CD4-positive, alpha-beta T cell treated with Interleukin-6 for 4 hours (primary cell): ENCODE measurements around the gene ARMH3.

Experiments used
- DNase-seq: peaks from one replicate; pipeline ENCODE4 v3.0.0-alpha.2; 2020; ENCODE audit warnings: mixed read lengths

Gene ARMH3

DNA sequence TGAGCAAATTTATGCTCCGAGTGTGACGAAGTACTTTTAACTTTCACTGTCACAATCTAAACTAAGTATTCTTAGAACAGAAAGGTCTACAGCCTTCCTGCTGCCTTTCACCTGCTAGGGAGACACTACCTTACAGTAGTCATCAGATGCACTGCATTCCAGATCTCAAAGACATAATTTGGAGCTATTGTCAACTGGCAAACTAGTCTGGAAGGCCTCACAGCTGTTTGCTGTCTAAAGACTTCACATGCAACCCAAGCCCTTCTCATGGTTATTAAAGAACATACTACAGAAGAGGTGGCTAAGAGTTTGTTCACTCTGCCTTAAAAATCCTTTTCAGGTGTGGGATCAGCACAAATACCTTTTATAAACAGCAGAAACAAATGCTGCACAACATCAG, 120.5 kb downstream of the ARMH3 start:
- no peak for DNase-seq

DNA sequence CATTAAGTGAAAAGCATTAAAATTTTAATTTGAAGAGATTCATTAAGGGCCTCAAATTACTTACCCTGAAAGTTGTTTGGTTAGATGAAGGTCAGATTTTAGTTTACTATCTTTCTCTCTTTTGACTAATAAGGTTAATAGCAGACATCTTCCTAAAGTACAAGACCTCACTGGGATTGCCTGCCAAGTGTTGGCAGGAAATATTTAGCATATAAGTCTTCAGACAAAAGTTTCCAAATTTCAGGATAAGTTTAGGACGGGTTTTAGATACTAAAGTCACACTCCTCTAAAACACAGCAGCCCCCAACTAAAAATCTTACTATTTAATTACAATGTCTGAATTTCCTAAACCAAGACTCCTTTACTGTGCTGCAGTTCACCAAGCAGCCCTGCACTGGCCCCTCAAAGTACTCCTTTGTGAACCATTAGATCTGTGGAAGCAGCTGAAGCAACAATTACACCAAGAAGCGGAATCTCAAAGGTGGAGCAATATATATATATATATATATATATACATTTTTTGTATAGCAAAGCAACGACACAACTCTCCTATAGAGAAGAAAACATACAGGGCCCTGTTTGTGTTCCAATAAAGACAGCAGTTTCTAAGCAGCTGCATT, 121.2 kb downstream of the ARMH3 start:
- no peak for DNase-seq

- DNase-seq, result no peak
Observed at GRCh38 chr10:101933976-101934375, 122.0 kb downstream of the ARMH3 start.

- no peak for DNase-seq
Observed at GRCh38 chr10:101932183-101932582, 123.8 kb downstream of the ARMH3 start.

- no peak for DNase-seq
Observed at GRCh38 chr10:101925027-101925426, 130.9 kb downstream of the ARMH3 start.

DNA sequence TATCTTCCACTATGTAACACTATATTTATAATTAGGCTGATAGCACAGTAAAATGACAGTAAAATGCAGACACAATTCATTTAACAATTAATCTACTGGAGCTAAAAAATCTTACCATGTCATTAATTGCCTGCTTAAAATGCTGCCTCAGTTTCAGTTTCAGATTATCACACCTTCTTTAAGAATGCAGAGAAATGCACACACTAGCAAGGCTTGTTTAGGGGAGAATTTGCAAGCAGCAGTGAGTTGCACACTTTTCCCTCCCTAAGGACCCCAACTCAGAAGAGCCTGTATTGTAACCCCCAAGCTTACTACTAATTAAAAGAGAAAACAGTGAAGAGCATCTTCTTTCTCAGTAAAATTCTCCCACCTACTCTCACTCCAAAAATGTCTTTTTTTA, 132.7 kb downstream of the ARMH3 start:
- DNase-seq, result no peak

DNA sequence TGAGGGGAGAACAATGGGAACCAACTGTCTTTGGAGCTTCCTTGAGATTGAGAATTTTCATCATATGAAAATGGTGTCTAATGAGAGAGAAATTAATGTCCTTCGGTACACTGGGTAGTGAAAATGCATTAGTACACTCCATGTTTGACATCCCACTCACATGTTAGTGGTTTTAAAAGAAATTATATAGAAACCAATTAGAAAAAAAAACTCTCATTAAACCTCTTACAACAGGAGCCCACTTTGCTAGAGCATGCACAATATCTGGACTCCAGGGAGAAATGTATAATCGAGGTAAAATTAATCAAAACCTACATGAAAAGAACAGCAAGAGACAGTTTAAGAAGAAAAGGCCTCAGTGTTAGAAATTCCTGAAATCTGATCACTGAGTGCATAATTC, 133.1 kb downstream of the ARMH3 start:
- DNase-seq, result no peak

DNA sequence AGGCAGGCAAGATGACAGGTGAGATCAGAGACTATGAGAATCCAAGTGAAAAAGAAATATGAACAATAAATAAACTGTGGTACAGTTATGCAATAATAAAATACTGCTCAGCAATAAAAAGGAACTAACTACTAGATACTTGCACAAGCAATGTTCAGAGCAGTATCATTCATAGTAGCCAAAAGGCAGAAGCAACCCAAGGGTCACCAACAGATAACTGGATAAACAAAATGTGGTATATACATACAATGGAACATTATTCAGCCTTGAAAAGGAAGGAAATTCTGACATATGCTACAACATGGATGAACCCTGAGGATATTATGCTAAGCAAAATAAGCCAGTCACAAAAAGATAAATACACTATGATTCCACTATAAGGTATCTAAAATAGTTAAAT, 135.4 kb downstream of the ARMH3 start:
- no peak for DNase-seq

DNA sequence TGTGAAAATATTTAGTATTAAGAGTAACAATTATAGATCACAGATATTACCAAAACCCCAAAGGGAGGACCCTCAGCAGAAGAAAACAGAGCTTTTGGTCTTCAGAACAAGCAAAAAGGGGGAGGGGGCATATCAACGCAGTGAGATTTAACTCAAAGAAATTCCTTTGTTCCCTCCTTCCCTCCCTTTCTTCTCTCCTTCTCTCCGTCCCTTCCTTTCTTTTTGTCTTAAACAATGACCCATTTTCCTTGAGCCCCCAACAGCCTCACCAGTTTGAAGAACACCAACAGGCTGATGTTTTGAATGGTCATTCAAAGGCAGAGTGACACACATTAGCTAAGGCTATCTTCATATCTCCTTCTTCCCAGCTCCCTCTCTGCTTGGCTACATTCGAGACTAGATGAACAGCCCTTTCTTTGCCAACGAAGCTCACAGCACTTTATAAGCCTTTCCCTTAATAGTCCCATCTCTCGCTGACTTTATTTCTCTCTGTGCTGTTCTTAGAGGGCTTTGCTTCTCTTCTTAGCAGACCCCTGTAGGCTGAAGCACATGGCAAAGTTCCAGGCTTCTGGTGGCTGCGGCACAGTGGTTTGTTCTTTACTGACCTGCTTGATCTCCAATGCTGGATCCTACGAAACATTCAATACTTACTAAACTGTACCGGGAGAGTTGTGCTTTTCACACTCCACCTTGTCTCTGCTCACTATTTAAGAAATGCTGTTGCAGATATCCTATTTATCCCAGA, 136.8 kb downstream of the ARMH3 start:
- DNase-seq, result no peak

- DNase-seq, result no peak
Observed at GRCh38 chr10:101912561-101913179, 143.3 kb downstream of the ARMH3 start.

GRCh38 chr10:101906586-101907183, 149.3 kb downstream of the ARMH3 start:
- DNase-seq, result no peak

- no peak for DNase-seq
Observed at GRCh38 chr10:101905251-101905650, 150.7 kb downstream of the ARMH3 start.

DNA sequence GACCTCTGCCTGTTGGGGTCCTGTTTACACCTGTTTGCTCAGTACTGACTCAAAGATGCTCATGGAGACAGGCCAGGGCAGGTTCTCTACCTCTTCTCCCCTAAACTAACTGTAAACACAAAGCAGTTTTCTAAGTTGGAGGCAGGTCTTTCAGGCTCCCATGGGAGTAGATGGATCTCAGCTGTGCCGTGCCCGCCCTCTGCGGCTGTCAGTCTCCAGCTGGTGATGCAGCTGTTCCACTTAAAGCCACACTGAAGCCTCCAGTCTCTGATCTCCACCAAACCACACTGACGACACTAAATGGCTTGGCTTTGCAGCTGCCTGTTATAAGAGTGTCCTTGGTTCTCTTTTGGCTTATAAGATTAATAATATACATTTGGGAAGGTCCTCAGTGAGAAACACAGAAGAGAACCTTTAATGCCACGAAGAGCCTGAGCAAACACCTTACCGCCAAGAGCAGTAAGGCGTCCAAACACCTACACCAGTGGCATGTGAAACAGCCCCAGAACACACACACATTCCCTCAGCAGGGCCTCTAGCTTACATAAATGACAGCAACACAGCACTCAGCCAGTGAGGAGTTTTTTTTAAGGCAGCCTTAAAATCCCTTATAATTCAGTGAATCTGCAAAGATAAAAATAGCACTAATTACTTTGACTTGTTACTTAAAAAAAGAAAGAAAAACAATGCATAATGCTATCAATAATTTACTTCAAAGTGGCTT, 152.0 kb downstream of the ARMH3 start:
- DNase-seq, result no peak

DNA sequence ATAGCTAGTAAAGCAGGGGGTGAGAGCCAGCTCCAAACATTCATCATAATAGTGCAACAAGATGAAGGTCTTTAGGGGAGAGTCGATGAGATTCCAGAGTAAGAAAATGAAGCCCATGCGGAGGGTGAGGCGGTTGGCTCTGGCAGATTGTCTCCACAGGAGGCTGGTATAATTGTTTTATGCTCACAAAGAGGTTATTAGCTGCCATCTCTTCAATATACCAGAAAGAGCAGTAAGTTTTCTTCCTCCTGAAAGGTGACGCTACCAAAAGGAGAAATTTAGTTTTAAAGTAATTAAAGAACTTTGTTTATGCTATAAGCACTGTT, 153.2 kb downstream of the ARMH3 start:
- no peak for DNase-seq

GRCh38 chr10:101902032-101902819, 153.7 kb downstream of the ARMH3 start:
- no peak for DNase-seq

DNA sequence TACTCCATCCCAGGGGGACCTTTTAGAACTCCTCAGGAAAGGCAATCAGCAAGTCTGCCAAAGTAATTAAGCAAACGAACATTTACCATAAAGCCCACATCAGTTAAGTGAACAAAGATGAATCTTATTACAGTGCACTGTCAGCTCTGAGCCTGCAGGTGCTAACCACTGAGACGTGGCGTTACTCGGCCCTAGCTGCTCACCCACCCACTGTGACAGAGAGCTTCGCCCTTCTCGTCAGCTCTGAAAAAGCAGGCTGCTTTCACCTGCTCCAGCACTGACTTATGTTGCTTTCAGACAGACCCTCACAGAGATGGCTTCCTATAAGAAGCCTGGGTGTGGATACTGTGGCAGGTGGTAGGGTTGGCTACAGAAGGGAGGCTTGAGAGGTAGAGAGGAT, 154.6 kb downstream of the ARMH3 start:
- DNase-seq, result no peak

- no peak for DNase-seq
Observed at GRCh38 chr10:101897633-101898032, 158.3 kb downstream of the ARMH3 start.

- DNase-seq, result no peak
Observed at GRCh38 chr10:101896225-101896877, 159.6 kb downstream of the ARMH3 start.

- no peak for DNase-seq
Observed at GRCh38 chr10:101895781-101896180, 160.2 kb downstream of the ARMH3 start.

- no peak for DNase-seq
Observed at GRCh38 chr10:101894742-101895141, 161.2 kb downstream of the ARMH3 start.

GRCh38 chr10:101894266-101894665, 161.7 kb downstream of the ARMH3 start:
- no peak for DNase-seq

DNA sequence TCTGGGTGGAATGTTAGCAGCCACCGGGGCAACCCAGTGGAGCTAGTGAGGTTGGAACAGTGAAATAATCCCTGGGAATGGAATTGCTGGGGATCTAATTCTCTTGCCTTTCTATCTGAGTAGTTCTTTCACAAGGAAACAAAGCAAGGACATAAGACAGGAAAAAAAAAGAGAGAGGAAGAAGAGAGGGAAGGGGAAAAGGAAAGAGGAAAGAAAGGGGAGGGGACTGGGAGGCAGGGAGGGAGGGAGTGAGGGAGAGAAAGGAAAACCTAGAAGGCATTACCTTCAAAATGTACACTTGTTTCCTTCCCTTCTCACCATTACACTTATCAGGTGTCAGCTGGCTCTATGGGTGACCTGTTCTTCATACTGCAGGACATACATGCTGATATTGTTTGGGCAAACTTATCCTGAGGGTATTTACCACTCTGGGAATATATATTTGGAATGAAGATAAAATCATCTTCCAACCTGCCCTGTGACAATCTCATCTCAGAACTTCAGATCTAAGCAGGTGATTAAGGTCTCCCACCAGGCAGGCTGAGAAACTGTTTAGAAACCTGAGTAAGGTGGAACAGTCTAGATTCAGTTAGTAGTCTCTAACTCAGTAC, 162.4 kb downstream of the ARMH3 start:
- DNase-seq, result no peak
